Neuronal stem cell (in vitro differentiated cells): ENCODE measurements around the gene VSIG10L.

ENCODE experiments used
- DNase-seq: peaks from one replicate; pipeline ENCODE4 v3.0.0-alpha.2; 2013; ENCODE audit warnings: low spot score
- H2AFZ ChIP-seq: one replicate; pipeline ENCODE4 v1.6.1; 2013; ENCODE audit warnings: mild to moderate bottlenecking, low read length, inconsistent platforms
- H2AK5ac ChIP-seq: 2 replicates; pipeline ENCODE4 v1.6.1; 2013; ENCODE audit warnings: low read depth, mild to moderate bottlenecking, inconsistent platforms, low read length, moderate library complexity, mixed read lengths
- H2BK120ac ChIP-seq: 2 replicates; pipeline ENCODE4 v1.6.1; 2013; ENCODE audit warnings: low read depth, mild to moderate bottlenecking, inconsistent platforms, low read length, moderate library complexity, mixed read lengths
- H2BK12ac ChIP-seq: one replicate; pipeline ENCODE4 v1.6.1; 2013; ENCODE audit warnings: low read length, inconsistent platforms
- H2BK15ac ChIP-seq: 2 replicates; pipeline ENCODE4 v1.6.1; 2013; ENCODE audit warnings: mild to moderate bottlenecking, low read length, inconsistent platforms, mixed read lengths
- H2BK5ac ChIP-seq: one replicate; pipeline ENCODE4 v1.6.1; 2013; ENCODE audit warnings: inconsistent platforms, mild to moderate bottlenecking, low read length, moderate library complexity
- H3K14ac ChIP-seq: one replicate; pipeline ENCODE4 v1.6.1; 2013; ENCODE audit warnings: low read length, inconsistent platforms
- H3K18ac ChIP-seq: 2 replicates; pipeline ENCODE4 v1.6.1; 2013; ENCODE audit warnings: low read length, inconsistent platforms
- H3K23ac ChIP-seq: 2 replicates; pipeline ENCODE4 v1.6.1; 2013; ENCODE audit warnings: low read depth, mild to moderate bottlenecking, mixed read lengths, low read length, inconsistent platforms; ENCODE audit not compliant: poor library complexity
- H3K27ac ChIP-seq: replicated peaks from 3 replicates; pipeline ENCODE4 v1.5.1; 2013; ENCODE audit warnings: low read length, inconsistent platforms
- H3K27me3 ChIP-seq, 3 experiments: 2 replicates each; pipeline ENCODE4 v1.6.1; 2013; ENCODE audit warnings: low read length in 3 of 3, mild to moderate bottlenecking in 2 of 3, inconsistent platforms in 1 of 3, low read depth in 1 of 3, mixed read lengths in 1 of 3, moderate library complexity in 1 of 3; ENCODE audit not compliant: control insufficient read depth in 3 of 3, insufficient read depth in 3 of 3
- H3K36me3 ChIP-seq, 2 donors: replicated peaks in 1 of 2; 2 replicates each; pipeline ENCODE4 v1.6.1; 2013; ENCODE audit warnings: low read length in 2 of 2; ENCODE audit not compliant: control insufficient read depth in 2 of 2, insufficient read depth in 2 of 2
- H3K4ac ChIP-seq: 2 replicates; pipeline ENCODE4 v1.6.1; 2013; ENCODE audit warnings: inconsistent platforms, mild to moderate bottlenecking, low read length, moderate library complexity
- H3K4me1 ChIP-seq, 2 donors: 1 replicate in 1 of 2; 2 replicates in 1 of 2; pipeline ENCODE4 v1.6.1; 2013; ENCODE audit warnings: low read length in 2 of 2, low read depth in 1 of 2; ENCODE audit not compliant: control insufficient read depth in 2 of 2, insufficient read depth in 1 of 2
- H3K4me2 ChIP-seq: one replicate; pipeline ENCODE4 v1.6.1; 2013; ENCODE audit warnings: mild to moderate bottlenecking, low read length, inconsistent platforms; ENCODE audit not compliant: insufficient read depth, poor library complexity, severe bottlenecking
- H3K4me3 ChIP-seq, 2 donors: 2 replicates each; pipeline ENCODE4 v1.5.1; 2013; ENCODE audit warnings: low read length in 2 of 2, mild to moderate bottlenecking in 2 of 2, inconsistent platforms in 1 of 2, moderate library complexity in 1 of 2
- H3K79me1 ChIP-seq: one replicate; pipeline ENCODE4 v1.6.1; 2013; ENCODE audit warnings: low read depth, mild to moderate bottlenecking, inconsistent platforms, low read length, moderate library complexity
- H3K9ac ChIP-seq: one replicate; pipeline ENCODE4 v1.6.1; 2013; ENCODE audit warnings: mild to moderate bottlenecking, low read depth, low read length, inconsistent platforms; ENCODE audit not compliant: poor library complexity
- H3K9me3 ChIP-seq, 2 donors: replicated peaks in 1 of 2; 2 replicates each; pipeline versions ENCODE3 to v1.6.1; 2013; ENCODE audit warnings: low read length in 2 of 2, mild to moderate bottlenecking in 2 of 2, inconsistent platforms in 1 of 2, low read depth in 1 of 2, mixed read lengths in 1 of 2, moderate library complexity in 1 of 2; ENCODE audit not compliant: control insufficient read depth in 2 of 2, insufficient read depth in 1 of 2
- H4K8ac ChIP-seq: one replicate; pipeline ENCODE4 v1.6.1; 2013; ENCODE audit warnings: low read depth, mild to moderate bottlenecking, inconsistent platforms, low read length, moderate library complexity
- H4K91ac ChIP-seq: one replicate; pipeline ENCODE4 v1.6.1; 2013; ENCODE audit warnings: low read length, low read depth, mild to moderate bottlenecking, inconsistent platforms; ENCODE audit not compliant: poor library complexity
- WGBS, 2 donors: extraction: QIAGEN DNeasy Blood & Tissue Kit; methylation state at CpG; one replicate each; pipeline ENCODE4 v1.1.7; 2013; ENCODE audit warnings: missing lambda C conversion rate in 2 of 2, mixed read lengths in 1 of 2; ENCODE audit not compliant: insufficient read length in 2 of 2, insufficient replicate concordance in 1 of 2; ENCODE audit errors: extremely low coverage in 2 of 2; 5-methylcytosine and 5-hydroxymethylcytosine counted together

The VSIG10L gene

DNA sequence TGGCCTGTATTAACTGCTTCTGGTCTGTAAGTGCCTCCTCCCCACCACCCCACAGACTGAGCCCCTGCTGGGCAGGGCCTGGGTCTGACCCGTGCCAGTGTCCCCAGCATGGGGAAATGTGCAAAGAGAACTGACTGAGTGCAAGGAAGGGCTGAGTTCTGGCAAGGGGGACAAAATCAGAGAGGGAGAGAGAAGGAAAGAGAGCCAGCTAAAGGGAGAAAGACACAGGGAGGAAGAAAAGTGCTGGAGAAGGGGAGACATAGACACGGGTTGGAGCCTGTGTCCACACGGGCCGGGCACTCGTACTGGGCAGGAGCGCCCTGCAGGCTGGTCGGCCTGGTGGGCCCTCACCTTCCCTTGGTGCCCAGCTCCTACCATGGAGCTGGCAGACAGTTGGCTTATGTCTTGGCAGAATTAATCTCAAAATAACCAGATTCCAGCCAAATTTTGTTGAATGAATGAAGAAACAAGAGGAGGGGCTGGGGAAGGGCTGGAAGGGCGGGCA lies 29.3 kb upstream of the VSIG10L start:
- Histone ChIP-seq H3K9ac (no peak overlapping the region), H3K14ac (no peak overlapping the region), H3K4me2 (no peak overlapping the region), H3K23ac (peak overlapping the region; percentile 65), H3K9me3 (no peaks in the 10 kb centered on the region), H2BK12ac (peak overlapping the region; percentile 10), H4K8ac (no peak overlapping the region), H3K4me3 (no peak overlapping the region), H3K4me1 (peaks cover 6 to 8% of the 10 kb centered on the region in 2 donors), H2BK120ac (no peak overlapping the region), H3K79me1 (peaks cover 4% of the 10 kb centered on the region), H3K27me3 (peaks cover 0 to 23% (median 0%) of the 10 kb centered on the region in 3 experiments), H3K18ac (no peak overlapping the region), H3K36me3 (no peaks in the 10 kb centered on the region), H4K91ac (no peak overlapping the region), H2AFZ (no peak overlapping the region), H2AK5ac (no peak overlapping the region), H2BK15ac (peak overlapping the region; percentile 85), H2BK5ac (no peak overlapping the region), H3K27ac (no peak overlapping the region), H3K4ac (no peak overlapping the region)
- no peak for DNase-seq
- no CpG with 5 or more reads among the region's 8 CpGs for WGBS, 2 donors

DNA sequence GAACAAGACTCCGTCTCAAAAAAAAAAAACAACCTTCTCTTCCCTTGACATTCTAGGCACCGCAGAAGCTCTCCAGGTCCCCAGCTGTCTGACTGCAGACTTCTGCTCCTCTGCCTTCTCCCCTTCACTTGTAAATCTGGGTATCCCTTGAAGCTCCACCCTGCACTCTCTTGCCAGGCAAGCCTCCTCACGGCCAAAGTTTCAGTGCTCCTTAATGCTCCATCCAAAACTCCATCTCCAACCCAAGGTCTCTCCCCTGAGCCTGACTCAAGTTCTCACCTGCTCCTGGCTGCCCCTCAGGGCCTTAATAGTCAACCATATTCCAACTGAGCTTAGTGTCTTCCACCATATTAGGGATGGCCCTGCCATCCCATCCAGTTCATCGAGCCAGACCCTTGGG lies 28.3 kb upstream of the VSIG10L start:
- no peaks in the 10 kb centered on the region for H3K9me3 ChIP-seq
- H2BK120ac ChIP-seq: no peak overlapping the region
- H3K27me3 ChIP-seq: peaks cover 0 to 23% (median 0%) of the 10 kb centered on the region in 3 experiments
- no peaks in the 10 kb centered on the region for H3K36me3 ChIP-seq
- no peak overlapping the region for H3K23ac ChIP-seq
- H3K9ac ChIP-seq: no peak overlapping the region
- H2AK5ac ChIP-seq: no peak overlapping the region
- no peak overlapping the region for H2BK12ac ChIP-seq
- no CpG with 5 or more reads among the region's 4 CpGs for WGBS, 2 donors
- no peak for DNase-seq
- H4K8ac ChIP-seq: no peak overlapping the region
- no peak overlapping the region for H2BK5ac ChIP-seq
- H3K18ac ChIP-seq: no peak overlapping the region
- no peak overlapping the region for H3K27ac ChIP-seq
- H3K4ac ChIP-seq: no peak overlapping the region
- H2BK15ac ChIP-seq: no peak overlapping the region
- H4K91ac ChIP-seq: no peak overlapping the region
- no peak overlapping the region for H3K4me2 ChIP-seq
- H3K4me3 ChIP-seq: no peak overlapping the region
- H3K14ac ChIP-seq: no peak overlapping the region
- H3K79me1 ChIP-seq: peaks cover 4% of the 10 kb centered on the region
- H3K4me1 ChIP-seq: peaks cover 10 to 15% of the 10 kb centered on the region in 2 donors
- no peak overlapping the region for H2AFZ ChIP-seq

DNA sequence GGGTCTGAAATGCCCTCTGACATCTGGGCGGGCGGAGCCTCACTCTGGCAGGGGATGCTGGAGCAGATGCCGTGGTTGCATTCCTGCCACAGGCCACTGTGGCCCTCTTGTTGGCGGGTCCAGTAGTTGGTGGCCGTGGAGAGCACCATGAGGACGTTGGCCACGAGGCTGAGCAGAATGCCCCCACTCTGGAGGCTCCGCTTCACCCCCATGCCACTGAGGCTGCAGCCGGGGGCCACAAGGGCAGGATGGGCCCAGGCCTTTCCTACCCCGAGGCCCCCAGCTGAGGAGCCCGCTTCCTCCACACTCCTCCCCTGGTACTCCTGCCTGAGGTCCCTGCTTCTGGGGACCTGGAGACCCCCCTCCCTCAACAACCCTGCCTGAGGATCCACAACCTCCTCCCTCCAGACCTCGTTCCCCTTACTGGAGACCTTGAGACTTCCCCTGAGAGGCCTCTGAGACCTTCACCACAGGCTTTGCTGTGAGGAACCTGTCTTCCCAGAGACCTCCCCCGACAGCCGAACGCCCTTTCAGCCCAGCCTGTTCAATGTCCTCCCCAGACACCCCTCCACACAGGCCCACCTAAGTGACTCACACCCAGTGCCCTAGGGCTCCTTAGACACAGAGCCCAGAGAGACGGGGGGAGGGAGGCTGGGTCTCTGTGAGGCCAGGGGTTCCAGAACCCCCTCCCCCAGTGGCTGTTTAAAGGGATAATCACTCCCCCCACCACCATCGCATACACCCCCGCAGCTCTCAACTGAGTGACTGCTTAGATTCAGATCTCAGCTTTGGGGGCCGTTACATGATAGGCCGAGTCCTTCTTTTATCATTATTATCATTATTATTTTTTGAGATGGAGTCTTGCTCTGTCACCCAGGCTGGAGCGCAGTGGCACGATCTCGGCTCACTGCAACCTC lies 26.7 kb upstream of the VSIG10L start, which contains the start of gene CLDND2:
Gene CLDND2, minus strand, starts transcription at position 638 of the 917 bp plus-strand sequence. Its CDS starts 426 bp downstream, at position 212.
- WGBS, 2 donors: no CpG with 5 or more reads among the region's 23 CpGs
- peak within 1 kb of the TSS; percentile 89 for H3K4me2 ChIP-seq
- no peak for DNase-seq

More for the DNA sequence above, 26.7 kb upstream of the VSIG10L start, which contains the start of gene CLDND2:
- H4K91ac ChIP-seq: peak within 1 kb of the TSS; percentile 72
- H3K9ac ChIP-seq: peak within 1 kb of the TSS; percentile 98
- H3K9me3 ChIP-seq: no peaks in the 10 kb centered on the region
- H3K79me1 ChIP-seq: peaks cover 4% of the 10 kb centered on the region
- peak within 1 kb of the TSS; percentile 99 for H2AK5ac ChIP-seq
- H3K27ac ChIP-seq: peak within 1 kb of the TSS; percentile 95
- H2BK5ac ChIP-seq: peak within 1 kb of the TSS; percentile 98
- peak within 1 kb of the TSS; percentile 93 for H4K8ac ChIP-seq
- peak within 1 kb of the TSS; percentile 70 to 89 for H3K4me3 ChIP-seq
- peaks cover 0 to 18% (median 0%) of the 10 kb centered on the region in 3 experiments for H3K27me3 ChIP-seq
- peak within 1 kb of the TSS; percentile 90 for H3K14ac ChIP-seq
- H3K4ac ChIP-seq: peak within 1 kb of the TSS; percentile 85
- no peaks in the 10 kb centered on the region for H3K36me3 ChIP-seq
- H3K4me1 ChIP-seq: peaks cover 12 to 15% of the 10 kb centered on the region in 2 donors
- H2BK120ac ChIP-seq: peak within 1 kb of the TSS; percentile 97
- H3K18ac ChIP-seq: peak within 1 kb of the TSS; percentile 99
- H2BK12ac ChIP-seq: peak within 1 kb of the TSS; percentile 90
- peak within 1 kb of the TSS; percentile 98 for H2AFZ ChIP-seq
- peak within 1 kb of the TSS; percentile 100 for H3K23ac ChIP-seq
- H2BK15ac ChIP-seq: peak within 1 kb of the TSS; percentile 79
